ENCODE data around the gene TIMM23B.
"Not testable (repeated sequence)": the region's sequence is repeated elsewhere in the genome, so short reads cannot be mapped to it uniquely, and the experiment has no call there.

DNA sequence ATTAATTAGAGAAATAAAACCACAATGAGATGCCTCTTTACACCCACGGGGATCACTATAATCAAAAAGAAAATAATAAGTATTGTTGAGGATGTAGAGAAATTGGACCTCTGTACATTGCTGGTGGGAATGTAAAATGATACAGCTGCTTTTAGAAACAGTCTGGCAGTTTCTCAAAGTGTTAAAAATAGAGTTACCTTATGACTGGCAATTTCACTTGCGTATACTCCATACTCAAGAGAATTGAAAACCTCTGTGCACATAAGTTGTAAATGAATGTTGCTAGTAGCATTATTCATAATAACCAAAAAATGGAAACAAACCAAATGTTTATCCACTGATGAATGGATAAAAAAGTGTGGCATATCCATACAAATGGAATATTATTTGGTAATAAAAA lies 6.3 kb downstream of the TIMM23B start:
- not testable (repeated sequence) for TF ChIP-seq ZNF274 (IDR thresholded peaks at IDR 0.05; ENCODE audit: low read depth, low read length); YY1 (IDR thresholded peaks at IDR 0.05; ENCODE audit: insufficient read depth, insufficient read length)

Data from NT2/D1 (cell line).